HepG2 (cell line): ENCODE measurements around the gene SLC22A7. TPM values are rescaled to one million over a fixed set of nuclear protein-coding genes. Genes with fewer than 3 reads are reported as not detected.
A peak's percentile ranks its signal among the peaks of the same experiment; 100 is the strongest.

Experiments
- DNMT3B ChIP-seq: conservative IDR thresholded peaks from 2 replicates; pipeline ENCODE4 v1.6.1; 2016; ENCODE audit warnings: missing biosample characterization, control low read depth
- MTA1 ChIP-seq: sonication (generic); formaldehyde crosslinking; IDR thresholded peaks from 2 replicates; pipeline ENCODE4 v1.4.0; 2020; ENCODE audit warnings: missing genetic modification reagents, mild to moderate bottlenecking, borderline replicate concordance
- PPARG ChIP-seq: conservative IDR thresholded peaks from 2 replicates; pipeline ENCODE4 v1.6.1; 2016; ENCODE audit warnings: missing biosample characterization, missing genetic modification reagents
- TBL1XR1 ChIP-seq: fragments of 150-350 bp; IDR thresholded peaks from 2 replicates; pipeline ENCODE4 v1.6.1; 2014; ENCODE audit warnings: borderline replicate concordance, low read length; ENCODE audit not compliant: partially characterized antibody
- ZFP62 ChIP-seq: sonication (generic); formaldehyde crosslinking; IDR thresholded peaks from 2 replicates; pipeline ENCODE4 v1.4.0; 2020; ENCODE audit warnings: missing genetic modification reagents
- ZNF225 ChIP-seq: sonication (generic); formaldehyde crosslinking; IDR thresholded peaks from 2 replicates; pipeline ENCODE4 v1.4.0; 2020; ENCODE audit warnings: mild to moderate bottlenecking, missing genetic modification reagents
- ZNF34 ChIP-seq: sonication (generic); formaldehyde crosslinking; IDR thresholded peaks from 2 replicates; pipeline ENCODE4 v1.4.0; 2020; ENCODE audit warnings: mild to moderate bottlenecking, missing genetic modification reagents, borderline replicate concordance
- ZNF501 ChIP-seq: sonication (generic); formaldehyde crosslinking; IDR thresholded peaks from 2 replicates; pipeline ENCODE4 v1.5.1; 2020; ENCODE audit warnings: mild to moderate bottlenecking, moderate library complexity, missing genetic modification reagents
- polyA plus RNA-seq, 8 experiments: library from polyadenylated mRNA; depleted of rRNA in 3 of 8; stranded (reverse) in 7 of 8; unstranded in 1 of 8; fragments of >200 nt; fragmentation: Illumina TruSeq in 4 of 8; extraction: Trizol in 4 of 8; gene quantifications; 2 replicates each; pipeline versions ENCODE4 v1.2.1 to v1.2.3, GENCODE V29; 2011 to 2016; ENCODE audit warnings: low read depth in 4 of 8, missing spikeins in 1 of 8, mixed read lengths in 1 of 8; ENCODE audit not compliant: insufficient read depth in 1 of 8
- total RNA-seq, 5 experiments: library from RNA; depleted of rRNA; stranded (reverse); fragments of >200 nt; fragmentation: Illumina TruSeq; extraction: Trizol; gene quantifications; 2 replicates each; pipeline ENCODE4 v1.2.3, GENCODE V29; 2016; ENCODE audit warnings: low read depth in 1 of 5
- TF ChIP-seq, protein P1 (sequence below): sonication (generic); formaldehyde crosslinking; IDR thresholded peaks from 2 replicates; pipeline ENCODE4 v1.5.1; 2020; ENCODE audit warnings: mild to moderate bottlenecking, missing genetic modification reagents, moderate library complexity
- TF ChIP-seq, protein P2 (sequence below): sonication (generic); formaldehyde crosslinking; IDR thresholded peaks from 2 replicates; pipeline ENCODE4 v1.8.0; 2022; ENCODE audit warnings: mild to moderate bottlenecking, missing genetic modification reagents; ENCODE audit not compliant: insufficient replicate concordance
- TF ChIP-seq, protein P3 (sequence below): sonication (generic); formaldehyde crosslinking; IDR thresholded peaks from 2 replicates; pipeline ENCODE4 v1.4.0; 2020; ENCODE audit warnings: mild to moderate bottlenecking, missing genetic modification reagents
- TF ChIP-seq, protein P4 (sequence below): sonication (generic); formaldehyde crosslinking; conservative IDR thresholded peaks from 2 replicates; pipeline ENCODE4 v1.8.1; 2023; ENCODE audit warnings: missing genetic modification reagents
- TF ChIP-seq, protein P5 (sequence below): sonication (generic); formaldehyde crosslinking; IDR thresholded peaks from 2 replicates; pipeline ENCODE4 v1.4.0; 2020; ENCODE audit warnings: mild to moderate bottlenecking, missing genetic modification reagents, borderline replicate concordance
- TF ChIP-seq, protein P6 (sequence below): sonication (generic); formaldehyde crosslinking; IDR thresholded peaks from 2 replicates; pipeline ENCODE4 v1.4.0; 2020; ENCODE audit warnings: mild to moderate bottlenecking, missing genetic modification reagents
- TF ChIP-seq, protein P7 (sequence below), 2 experiments: sonication (generic) in 1 of 2; formaldehyde crosslinking in 1 of 2; IDR thresholded peaks; 2 replicates each; pipeline versions ENCODE4 v1.4.0 to v1.6.1; 2018 to 2020; ENCODE audit warnings: missing genetic modification reagents in 2 of 2, borderline replicate concordance in 1 of 2, low read depth in 1 of 2, mild to moderate bottlenecking in 1 of 2, missing biosample characterization in 1 of 2

The SLC22A7 gene
- total and polyA plus RNA-seq, 2 of the 13 experiments (the other 11 are each of a cell fraction or from before 2014, with no cell fraction given): 5.3 to 22.6 TPM

DNA sequence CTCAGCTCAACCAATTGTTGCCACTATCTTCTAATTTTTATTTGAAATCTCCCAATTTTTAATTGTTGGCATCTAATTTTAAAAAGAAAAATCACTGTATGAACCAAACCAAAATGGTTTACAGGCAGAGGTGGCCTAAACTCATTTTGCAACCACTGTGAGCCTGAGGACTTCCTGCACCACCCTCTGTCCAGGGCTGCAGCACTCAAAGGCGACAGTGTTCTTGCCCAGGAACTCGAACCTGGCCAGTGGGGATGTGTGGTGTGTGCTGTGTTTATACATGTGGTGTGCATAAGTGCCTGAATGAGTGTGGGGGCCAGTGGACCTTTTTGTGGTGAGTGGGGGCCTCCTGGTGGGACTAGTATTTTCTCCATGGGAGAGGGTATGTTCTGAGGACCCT, 24.4 kb upstream of the SLC22A7 start (continued):
- TF ChIP-seq, protein P1, sequence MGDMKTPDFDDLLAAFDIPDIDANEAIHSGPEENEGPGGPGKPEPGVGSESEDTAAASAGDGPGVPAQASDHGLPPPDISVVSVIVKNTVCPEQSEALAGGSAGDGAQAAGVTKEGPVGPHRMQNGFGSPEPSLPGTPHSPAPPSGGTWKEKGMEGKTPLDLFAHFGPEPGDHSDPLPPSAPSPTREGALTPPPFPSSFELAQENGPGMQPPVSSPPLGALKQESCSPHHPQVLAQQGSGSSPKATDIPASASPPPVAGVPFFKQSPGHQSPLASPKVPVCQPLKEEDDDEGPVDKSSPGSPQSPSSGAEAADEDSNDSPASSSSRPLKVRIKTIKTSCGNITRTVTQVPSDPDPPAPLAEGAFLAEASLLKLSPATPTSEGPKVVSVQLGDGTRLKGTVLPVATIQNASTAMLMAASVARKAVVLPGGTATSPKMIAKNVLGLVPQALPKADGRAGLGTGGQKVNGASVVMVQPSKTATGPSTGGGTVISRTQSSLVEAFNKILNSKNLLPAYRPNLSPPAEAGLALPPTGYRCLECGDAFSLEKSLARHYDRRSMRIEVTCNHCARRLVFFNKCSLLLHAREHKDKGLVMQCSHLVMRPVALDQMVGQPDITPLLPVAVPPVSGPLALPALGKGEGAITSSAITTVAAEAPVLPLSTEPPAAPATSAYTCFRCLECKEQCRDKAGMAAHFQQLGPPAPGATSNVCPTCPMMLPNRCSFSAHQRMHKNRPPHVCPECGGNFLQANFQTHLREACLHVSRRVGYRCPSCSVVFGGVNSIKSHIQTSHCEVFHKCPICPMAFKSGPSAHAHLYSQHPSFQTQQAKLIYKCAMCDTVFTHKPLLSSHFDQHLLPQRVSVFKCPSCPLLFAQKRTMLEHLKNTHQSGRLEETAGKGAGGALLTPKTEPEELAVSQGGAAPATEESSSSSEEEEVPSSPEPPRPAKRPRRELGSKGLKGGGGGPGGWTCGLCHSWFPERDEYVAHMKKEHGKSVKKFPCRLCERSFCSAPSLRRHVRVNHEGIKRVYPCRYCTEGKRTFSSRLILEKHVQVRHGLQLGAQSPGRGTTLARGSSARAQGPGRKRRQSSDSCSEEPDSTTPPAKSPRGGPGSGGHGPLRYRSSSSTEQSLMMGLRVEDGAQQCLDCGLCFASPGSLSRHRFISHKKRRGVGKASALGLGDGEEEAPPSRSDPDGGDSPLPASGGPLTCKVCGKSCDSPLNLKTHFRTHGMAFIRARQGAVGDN (CRISPR knock-in tag): peak; percentile 67; the same call in 1 of the 2 replicates
- TF ChIP-seq, protein P2, sequence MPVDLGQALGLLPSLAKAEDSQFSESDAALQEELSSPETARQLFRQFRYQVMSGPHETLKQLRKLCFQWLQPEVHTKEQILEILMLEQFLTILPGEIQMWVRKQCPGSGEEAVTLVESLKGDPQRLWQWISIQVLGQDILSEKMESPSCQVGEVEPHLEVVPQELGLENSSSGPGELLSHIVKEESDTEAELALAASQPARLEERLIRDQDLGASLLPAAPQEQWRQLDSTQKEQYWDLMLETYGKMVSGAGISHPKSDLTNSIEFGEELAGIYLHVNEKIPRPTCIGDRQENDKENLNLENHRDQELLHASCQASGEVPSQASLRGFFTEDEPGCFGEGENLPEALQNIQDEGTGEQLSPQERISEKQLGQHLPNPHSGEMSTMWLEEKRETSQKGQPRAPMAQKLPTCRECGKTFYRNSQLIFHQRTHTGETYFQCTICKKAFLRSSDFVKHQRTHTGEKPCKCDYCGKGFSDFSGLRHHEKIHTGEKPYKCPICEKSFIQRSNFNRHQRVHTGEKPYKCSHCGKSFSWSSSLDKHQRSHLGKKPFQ: no peak
- TF ChIP-seq, protein P3, sequence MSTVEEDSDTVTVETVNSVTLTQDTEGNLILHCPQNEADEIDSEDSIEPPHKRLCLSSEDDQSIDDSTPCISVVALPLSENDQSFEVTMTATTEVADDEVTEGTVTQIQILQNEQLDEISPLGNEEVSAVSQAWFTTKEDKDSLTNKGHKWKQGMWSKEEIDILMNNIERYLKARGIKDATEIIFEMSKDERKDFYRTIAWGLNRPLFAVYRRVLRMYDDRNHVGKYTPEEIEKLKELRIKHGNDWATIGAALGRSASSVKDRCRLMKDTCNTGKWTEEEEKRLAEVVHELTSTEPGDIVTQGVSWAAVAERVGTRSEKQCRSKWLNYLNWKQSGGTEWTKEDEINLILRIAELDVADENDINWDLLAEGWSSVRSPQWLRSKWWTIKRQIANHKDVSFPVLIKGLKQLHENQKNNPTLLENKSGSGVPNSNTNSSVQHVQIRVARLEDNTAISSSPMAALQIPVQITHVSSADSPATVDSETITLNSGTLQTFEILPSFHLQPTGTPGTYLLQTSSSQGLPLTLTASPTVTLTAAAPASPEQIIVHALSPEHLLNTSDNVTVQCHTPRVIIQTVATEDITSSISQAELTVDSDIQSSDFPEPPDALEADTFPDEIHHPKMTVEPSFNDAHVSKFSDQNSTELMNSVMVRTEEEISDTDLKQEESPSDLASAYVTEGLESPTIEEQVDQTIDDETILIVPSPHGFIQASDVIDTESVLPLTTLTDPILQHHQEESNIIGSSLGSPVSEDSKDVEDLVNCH (CRISPR knock-in tag): no peak
- TF ChIP-seq DNMT3B (CRISPR knock-in tag): no peak
- TF ChIP-seq, protein P4, sequence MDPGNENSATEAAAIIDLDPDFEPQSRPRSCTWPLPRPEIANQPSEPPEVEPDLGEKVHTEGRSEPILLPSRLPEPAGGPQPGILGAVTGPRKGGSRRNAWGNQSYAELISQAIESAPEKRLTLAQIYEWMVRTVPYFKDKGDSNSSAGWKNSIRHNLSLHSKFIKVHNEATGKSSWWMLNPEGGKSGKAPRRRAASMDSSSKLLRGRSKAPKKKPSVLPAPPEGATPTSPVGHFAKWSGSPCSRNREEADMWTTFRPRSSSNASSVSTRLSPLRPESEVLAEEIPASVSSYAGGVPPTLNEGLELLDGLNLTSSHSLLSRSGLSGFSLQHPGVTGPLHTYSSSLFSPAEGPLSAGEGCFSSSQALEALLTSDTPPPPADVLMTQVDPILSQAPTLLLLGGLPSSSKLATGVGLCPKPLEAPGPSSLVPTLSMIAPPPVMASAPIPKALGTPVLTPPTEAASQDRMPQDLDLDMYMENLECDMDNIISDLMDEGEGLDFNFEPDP (CRISPR knock-in tag): no peak
- TF ChIP-seq, protein P5, sequence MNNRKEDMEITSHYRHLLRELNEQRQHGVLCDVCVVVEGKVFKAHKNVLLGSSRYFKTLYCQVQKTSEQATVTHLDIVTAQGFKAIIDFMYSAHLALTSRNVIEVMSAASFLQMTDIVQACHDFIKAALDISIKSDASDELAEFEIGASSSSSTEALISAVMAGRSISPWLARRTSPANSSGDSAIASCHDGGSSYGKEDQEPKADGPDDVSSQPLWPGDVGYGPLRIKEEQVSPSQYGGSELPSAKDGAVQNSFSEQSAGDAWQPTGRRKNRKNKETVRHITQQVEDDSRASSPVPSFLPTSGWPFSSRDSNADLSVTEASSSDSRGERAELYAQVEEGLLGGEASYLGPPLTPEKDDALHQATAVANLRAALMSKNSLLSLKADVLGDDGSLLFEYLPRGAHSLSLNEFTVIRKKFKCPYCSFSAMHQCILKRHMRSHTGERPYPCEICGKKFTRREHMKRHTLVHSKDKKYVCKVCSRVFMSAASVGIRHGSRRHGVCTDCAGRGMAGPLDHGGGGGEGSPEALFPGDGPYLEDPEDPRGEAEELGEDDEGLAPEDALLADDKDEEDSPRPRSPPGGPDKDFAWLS (CRISPR knock-in tag): no peak
- no peak for TF ChIP-seq PPARG (CRISPR knock-in tag)
- TF ChIP-seq, protein P6, sequence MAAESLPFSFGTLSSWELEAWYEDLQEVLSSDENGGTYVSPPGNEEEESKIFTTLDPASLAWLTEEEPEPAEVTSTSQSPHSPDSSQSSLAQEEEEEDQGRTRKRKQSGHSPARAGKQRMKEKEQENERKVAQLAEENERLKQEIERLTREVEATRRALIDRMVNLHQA (CRISPR knock-in tag): no peak
- TF ChIP-seq ZNF225 (CRISPR knock-in tag): no peak
- no peak for TF ChIP-seq TBL1XR1
- peak; percentile 53; the same call in 1 of the 2 replicates for TF ChIP-seq ZNF34
- no peak for TF ChIP-seq MTA1 (CRISPR knock-in tag)
- TF ChIP-seq, protein P7, sequence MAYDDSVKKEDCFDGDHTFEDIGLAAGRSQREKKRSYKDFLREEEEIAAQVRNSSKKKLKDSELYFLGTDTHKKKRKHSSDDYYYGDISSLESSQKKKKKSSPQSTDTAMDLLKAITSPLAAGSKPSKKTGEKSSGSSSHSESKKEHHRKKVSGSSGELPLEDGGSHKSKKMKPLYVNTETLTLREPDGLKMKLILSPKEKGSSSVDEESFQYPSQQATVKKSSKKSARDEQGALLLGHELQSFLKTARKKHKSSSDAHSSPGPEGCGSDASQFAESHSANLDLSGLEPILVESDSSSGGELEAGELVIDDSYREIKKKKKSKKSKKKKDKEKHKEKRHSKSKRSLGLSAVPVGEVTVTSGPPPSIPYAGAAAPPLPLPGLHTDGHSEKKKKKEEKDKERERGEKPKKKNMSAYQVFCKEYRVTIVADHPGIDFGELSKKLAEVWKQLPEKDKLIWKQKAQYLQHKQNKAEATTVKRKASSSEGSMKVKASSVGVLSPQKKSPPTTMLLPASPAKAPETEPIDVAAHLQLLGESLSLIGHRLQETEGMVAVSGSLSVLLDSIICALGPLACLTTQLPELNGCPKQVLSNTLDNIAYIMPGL (CRISPR knock-in tag; IDR thresholded peaks at IDR 0.05; ENCODE audit: borderline replicate concordance in 1 of 2, low read depth in 1 of 2): peak in 1 of 2 experiments; percentile 12; a peak in 1 of 4 replicates
- 0 out of 2 replicates have a peak, but pooled peaks have one; percentile 3 for TF ChIP-seq ZNF501 (CRISPR knock-in tag)
- TF ChIP-seq ZFP62 (CRISPR knock-in tag): no peak
